DMS53 treated with DMSO at 0.1 percent for 48 hours (cell line): ENCODE data around the gene NBEA.

Source experiments
- DNase-seq: peaks from one replicate; lab custom pipeline; 2025; ENCODE audit not compliant: unreplicated experiment; lab: John Stamatoyannopoulos, UW

NBEA gene

DNA sequence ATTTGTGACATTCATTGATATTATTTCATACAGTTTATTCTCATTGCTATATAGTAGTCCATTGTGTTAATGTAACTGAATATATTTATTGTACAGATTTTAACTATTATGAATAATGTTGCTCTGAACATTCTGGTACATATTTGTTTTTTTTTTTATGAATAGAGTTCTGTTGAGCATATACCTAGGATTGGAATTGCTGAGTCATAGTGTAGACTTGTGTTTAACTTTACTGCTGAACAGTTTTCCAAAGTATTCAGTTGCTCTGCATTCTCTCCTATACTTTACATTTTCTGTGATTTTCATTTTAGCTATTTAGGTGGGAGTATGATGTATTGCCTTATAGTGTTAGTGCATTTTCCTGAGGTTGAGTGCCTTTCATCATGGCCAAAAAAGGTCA lies 436.9 kb downstream of the NBEA start:
- DNase-seq: no peak

DNA sequence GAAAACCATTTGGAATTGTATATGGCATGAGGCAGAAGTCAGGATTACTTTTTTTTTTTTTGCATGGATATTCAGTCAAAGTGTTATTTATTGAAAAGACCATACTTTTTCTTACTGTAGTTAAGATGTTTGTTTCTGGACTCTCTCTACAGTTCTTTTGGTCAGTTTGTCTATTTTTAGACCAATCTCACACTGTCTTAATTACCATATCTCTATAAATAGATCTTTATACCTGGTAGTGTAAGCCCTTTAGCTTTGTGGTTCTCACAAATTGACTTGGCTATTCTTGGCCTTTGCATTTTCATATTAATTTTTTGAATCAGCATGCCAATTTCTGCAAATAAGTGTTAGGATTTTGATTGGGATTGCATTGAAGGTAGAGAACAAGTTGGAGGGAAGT lies 437.6 kb downstream of the NBEA start:
- no peak for DNase-seq

DNA sequence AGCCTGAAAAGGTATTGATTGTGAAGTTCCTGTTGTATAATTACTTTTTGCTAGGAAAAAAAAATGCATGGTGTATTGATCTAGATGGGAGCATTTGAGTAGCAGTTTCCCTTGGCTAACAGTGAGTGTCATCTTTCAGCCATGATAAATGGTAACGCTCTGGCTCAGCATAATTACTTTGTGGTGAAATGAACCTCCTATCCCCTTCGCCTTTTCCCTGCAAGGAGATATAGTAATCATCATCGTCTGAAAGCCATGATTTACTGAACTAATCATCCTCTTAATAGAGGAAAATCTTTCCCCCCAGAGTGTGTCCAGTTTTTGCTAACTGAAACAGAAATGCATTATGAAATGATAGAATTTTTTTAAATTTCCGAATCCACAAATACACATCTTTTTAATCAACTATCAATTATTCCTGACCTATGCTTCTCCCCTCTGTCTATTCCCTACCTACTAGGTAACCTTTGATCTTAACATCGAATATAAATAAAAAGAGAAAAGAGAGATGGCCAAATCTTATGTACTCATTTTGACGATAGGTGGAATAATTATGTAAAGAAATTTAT lies 445.7 kb downstream of the NBEA start:
- DNase-seq: no peak

DNA sequence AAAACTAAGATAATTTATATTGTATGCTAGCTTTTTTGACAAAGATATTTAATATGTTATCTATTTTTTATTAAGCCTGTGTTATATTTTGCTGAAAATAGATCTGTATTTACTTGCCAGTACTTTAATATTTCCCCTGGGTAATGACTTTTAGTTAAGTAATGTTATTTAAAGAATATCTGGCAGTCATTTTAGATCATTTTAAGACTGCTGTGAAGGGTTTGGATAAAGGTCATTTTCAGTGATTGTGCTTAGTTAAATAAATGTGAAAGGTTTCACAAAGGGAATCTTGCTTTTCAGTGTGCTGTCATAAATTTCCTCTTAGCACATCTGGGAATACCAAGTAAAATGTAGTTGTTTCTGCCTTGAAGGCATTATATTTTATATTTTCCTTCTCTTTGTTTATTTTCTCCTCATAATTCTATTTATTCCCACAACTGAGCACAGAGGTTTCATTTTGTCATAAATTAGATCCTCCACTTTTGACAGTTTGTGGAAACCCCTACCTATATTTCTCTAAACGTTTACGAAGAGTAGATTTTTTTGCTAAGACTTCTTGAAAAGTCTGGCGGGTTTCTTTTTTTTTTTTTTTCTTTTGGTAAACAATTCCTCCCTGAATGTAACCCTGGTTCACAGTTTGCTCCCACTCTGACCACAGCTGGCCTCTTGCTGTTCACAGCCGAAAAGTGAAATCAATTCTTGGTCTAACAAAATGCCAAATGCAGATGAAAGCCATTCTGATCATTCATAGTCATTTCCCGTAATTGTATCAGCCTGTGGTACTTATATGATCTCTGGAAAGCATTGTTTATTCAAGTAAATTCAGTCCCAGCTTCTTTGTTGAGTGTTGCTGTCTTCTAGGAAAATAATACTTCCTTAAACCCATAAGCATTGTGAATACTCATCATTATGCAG lies 446.6 kb downstream of the NBEA start:
- DNase-seq: no peak

DNA sequence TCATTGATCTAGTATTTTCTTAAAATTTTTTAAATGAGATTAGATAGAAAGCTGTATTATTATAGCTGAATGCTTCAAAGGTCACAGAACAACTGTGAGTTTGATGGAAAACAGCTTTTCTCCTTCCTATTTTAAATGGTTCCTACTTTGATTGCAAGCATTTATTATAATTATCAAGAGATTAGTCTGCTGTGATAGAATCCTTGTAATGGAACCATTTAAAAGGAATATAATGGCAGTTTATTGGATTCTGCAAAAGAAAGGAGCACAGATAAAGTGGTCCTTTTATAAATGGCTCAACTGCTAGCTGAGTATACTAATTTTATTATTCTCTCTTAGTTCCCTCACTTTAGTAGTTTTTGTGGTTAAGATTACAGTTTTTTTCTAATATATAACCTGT lies 447.5 kb downstream of the NBEA start:
- DNase-seq: no peak

DNA sequence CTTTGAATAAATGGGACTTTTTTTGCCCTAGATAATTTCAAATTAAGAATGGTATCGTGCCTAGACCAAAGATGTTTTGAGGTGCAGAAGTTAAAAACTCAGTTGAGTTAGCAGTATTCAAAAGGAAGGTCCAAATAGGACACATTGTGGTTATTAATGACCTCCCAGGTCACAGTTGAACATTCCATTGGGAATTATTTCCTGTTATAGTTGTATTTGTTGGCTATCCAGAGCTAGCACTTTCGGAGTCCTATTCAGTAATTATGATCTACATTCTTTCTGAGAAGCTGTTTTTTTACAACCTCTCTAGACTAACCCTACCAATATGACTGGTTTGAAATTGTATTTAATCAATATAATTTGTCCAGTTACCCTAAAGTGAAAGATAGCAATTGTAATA lies 450.7 kb downstream of the NBEA start:
- DNase-seq: no peak

DNA sequence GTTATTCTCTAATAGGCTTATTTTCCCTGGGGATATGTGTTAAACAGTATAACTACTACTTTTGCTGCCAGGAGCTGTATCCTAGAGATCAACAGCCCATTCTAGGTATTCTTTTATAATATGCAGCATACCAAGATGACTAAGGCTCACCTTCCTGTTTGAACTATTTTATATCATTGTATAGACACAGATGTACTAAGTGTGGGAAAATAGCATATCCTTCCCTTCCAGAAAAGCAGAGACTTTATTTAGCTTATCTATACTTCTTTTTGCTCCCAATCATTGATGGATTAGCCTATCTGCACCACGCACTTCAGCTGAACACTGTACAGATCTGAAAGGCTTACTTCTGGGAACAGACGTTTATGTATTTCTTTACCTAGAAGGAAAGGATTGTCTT lies 451.8 kb downstream of the NBEA start:
- DNase-seq: no peak

DNA sequence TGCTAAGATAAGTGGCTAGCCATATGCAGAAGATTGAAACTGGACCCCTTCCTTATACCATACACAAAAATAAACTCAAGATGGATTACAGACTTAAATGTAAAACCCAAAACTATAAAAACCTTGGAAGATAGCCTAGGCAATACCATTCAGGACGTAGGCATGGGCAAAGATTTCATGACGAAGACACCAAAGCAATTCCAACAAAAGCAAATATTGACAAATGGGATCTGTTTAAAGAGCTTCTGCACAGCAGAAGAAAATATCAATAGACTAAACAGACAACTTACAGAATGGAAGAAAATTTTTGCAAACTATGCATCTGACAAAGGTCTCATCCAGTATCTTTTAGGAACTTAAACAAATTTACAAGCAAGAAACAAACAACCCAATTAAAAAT lies 466.2 kb downstream of the NBEA start:
- peak; percentile 13 for DNase-seq

DNA sequence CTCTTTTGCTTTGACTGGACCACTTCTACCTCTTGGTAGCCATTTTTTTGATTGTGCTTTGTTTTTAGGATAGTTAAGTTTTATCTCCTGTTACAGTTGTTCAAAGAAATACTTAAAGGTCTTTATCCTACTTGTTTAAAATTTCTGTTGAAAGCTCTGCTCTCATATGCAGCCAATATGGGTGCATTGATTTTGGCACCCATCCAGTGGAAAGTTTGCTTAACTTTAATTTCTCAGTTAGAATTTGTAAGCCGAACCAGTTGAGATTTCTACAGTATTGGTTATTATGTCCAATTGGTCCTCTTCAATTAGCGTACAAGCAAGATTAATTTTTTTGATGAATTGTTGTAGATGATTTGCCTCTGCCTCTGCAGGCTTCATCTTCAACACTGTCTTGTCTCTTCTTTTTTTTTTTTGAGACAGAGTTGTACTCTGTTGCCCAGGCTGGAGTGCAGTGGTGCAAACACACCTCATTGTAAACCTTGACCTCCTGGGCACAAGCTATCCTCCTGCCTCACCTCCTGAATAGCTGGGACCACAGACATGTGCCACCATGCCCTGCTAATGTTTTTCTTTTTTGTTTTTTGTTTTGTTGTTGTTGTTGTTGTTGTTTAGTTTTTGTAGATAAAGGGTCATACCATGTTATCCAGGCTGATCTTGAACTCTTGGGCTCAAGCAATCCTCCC lies 469.1 kb downstream of the NBEA start:
- no peak for DNase-seq

DNA sequence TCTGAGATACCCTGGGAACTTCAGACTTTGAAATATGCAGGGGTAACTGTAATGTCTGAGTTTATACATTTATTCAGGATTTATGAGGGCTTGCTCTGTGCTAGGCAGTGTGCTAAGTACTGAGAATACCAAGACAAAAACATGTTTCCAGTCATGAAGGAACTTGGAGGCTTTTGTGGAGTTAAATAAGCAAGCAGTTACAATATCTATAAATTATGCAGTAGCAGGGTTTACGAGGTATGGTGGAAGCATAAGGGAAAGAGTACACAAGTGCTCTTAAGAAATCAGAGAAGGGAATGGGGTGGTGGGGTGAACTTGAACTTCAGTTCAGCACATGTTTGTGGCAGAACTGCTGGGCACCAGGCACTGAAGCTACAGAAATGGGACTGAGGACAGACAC lies 506.4 kb downstream of the NBEA start:
- DNase-seq: no peak

DNA sequence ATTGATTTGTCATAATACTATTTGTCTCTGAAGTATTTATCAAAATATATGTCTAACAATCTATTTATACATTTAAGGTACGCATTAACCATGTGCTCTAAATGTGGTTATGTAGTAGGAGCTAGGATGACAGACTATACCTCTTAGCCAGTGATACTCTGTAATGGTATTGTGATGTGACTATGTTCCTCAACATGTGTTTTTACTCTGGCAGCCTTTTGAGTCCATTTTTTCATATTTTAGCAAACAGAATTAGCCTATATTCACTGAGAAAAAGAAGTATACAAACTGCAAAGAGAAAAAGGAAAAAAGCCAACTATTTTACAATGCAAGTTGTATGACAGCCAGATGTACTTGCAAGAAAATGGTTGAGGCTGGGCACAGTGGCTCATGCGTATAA lies 507.8 kb downstream of the NBEA start:
- no peak for DNase-seq

DNA sequence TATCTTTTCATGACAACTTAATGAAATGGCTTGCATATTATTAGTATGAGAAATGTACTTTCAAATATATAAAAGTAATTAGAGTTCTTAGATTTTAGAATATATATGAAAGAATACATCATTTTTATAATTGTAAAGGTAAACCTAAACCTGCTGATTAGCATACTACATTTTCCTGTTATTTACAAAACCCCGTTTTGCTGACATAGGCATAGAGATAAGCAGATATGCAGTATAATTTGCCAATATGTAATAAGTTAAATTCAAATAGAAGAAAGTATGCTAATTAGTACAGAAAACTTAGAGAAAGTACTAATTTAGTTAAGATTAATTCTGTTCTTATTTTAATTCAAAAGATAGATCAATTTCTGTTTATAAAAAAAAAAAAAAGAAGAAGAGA lies 513.0 kb downstream of the NBEA start:
- DNase-seq: no peak

DNA sequence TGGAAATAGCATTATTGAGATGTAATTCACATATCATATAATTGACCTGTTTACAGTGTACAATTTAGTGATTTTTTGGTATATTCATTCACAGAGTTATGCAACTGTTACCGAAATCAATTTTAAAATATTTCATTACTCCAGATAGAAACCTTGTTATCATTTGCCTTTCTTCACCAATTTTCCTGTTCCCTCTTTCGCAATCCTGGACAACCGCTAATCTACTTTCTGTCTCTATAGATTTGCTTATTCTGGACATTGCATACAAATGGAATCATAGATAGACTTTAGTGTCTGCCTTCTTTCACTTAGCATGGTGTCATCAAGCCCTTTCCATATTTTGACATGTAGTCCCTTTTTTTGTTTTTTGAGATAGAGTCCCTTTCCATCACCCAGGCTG lies 515.2 kb downstream of the NBEA start:
- DNase-seq: no peak

DNA sequence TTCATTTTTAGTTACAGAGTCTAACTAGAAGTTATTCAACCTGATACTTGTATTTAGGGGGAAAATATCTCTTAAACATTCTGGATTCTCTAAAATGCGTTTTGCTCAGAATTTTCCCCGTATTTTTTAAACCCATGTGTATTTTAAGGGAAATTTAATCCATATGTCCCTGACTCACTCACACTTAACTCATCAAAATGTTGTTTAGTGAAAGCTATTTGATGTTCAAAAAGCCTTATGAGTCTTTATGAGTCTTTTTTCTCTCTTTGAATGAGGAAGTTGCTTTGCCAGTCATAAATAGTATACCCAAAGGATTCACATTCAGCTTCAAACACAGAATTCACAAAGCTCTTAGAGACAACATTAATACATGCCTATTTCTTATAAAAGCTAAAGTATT lies 518.0 kb downstream of the NBEA start:
- no peak for DNase-seq

DNA sequence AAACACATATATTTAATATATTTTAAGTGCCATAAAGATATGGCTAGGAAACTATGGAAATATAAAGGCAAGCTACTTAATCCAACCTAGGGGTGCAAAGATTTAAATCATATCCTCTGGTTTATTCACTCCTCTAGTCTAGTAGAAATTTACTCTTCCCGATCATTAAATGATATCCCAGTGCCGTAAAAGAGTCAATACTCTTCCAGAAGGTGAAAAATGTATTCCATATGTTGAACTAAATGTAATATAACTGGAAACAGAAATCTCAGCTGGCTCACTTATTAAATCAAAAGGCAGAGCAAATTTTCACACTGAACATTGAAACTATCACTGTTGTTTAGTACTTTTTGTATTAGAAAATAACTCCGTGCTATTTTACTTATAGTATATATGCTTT lies 523.3 kb downstream of the NBEA start:
- DNase-seq: no peak

DNA sequence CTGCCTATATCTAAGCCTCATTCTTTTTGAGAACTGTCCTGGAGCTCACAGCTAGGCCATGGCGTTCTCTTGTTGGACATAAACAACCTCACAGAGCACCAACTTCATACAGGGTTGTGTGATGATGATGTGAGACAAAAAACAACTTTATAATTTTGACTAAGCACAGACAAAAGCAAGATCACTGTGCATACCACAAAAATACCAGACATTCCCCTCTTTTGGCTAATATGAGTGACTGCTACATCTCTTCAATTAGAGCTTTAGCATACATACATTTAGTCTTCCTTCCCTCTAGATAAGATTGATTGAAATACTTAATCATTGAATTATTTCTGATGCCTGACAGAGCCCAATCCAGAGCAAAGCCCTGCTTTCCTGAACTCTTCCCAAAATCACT lies 526.1 kb downstream of the NBEA start:
- DNase-seq: no peak

DNA sequence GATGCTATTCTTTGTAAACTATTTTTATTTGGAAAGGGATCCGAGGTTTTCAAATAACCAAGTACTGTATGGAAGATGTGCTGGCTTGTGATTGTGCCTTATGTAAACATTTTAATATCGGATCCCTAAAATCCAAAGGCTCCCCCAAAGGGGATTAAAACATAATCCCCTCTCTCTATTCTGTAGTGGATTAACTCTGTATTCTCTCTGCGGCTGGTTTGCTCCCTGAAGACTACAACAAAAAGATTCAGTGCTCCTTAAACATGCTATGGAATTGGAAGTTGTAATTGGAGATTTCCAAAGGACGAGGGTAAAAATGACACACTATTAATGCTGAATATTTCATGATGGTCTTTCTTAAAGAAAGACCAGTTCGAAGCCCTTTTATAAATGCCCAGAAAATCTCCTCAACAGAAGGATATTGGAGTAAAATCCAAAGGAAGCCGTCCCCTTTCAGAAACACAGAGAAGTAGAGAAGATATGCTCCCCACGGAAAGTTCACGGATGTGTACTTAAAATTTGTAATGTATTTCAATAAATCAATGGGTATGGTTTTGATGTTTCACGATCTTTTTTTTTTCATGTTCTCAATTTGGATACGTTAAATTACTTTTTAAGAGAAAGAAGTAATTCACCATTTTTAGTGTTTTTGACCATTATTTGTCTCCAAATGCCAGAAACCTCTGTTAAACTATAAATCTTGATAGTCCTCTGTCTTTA lies 527.9 kb downstream of the NBEA start:
- no peak for DNase-seq

DNA sequence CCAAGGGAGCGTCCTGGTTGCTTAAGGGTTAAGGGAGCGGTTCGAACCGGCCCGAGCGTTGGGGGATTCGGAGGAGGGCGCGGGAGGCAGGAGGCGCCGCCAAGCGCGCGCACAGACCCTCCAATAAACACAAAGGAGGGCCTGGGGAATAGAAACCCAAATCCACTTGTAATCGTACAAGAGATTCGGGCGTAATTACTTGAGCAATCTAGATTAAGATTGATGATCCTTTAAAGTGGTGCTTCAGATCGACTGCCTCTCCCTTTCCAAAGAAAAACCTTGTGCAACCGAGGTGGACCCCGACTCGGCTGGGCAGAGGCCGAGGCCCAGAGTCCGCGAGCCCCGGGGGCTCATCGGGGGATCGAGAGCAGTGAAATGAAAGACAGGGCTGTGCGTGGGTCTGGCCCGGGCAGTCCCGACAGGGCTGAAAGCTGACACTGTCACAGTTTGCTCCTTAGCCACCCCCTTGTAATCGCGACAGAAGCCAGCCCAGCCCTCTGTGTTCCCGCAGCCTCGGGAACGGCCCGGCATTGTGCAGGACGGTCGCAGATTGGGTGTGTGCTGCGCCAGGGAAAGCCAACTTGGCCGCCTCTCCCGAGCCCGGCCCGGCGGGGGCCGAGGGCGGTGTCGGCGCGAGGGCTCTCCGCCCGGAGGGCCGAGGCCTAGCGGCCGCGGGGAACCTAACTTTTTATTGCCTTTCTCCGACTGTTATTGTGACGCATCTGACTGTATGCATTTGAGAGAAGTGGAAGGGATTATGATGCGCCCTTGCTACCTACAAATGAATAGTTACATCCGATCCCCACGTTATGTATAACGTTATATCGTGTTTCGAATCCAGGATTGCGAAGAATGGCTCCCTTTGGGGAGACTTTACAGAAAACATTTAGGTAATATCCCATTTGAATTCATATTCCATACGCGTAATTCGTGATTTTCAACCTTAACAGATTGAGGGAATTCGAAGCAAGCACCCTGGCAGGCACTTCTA lies 528.9 kb downstream of the NBEA start:
- no peak for DNase-seq

DNA sequence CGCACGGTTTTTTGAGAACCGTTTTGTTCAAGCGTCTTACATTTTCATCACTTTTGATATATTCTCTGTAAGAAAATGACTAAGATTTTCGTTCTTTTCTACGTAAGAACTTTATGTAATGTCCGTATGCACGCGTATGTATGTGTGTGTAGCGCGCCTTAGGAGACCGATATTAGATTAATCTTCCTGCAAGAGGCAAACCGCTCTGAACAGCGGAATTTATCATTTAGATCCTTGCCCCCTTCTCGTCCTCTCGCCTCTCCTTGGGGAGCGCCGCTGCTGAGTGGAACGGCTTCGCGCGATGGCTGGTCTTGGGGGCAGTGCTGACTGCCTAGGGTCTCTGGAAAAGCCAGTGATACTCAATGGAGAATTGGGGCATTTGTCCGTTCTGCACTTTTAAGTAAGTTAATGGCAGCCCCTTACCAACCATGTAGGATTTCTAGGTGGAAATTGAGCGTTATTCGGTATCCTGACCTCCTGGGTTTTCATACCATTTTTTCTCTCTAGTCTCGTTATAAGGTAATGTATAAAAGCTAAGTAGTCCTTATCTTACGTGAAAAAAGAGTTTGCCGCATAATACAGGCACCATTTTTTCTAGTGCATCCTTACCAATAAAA lies 529.7 kb downstream of the NBEA start:
- no peak for DNase-seq

DNA sequence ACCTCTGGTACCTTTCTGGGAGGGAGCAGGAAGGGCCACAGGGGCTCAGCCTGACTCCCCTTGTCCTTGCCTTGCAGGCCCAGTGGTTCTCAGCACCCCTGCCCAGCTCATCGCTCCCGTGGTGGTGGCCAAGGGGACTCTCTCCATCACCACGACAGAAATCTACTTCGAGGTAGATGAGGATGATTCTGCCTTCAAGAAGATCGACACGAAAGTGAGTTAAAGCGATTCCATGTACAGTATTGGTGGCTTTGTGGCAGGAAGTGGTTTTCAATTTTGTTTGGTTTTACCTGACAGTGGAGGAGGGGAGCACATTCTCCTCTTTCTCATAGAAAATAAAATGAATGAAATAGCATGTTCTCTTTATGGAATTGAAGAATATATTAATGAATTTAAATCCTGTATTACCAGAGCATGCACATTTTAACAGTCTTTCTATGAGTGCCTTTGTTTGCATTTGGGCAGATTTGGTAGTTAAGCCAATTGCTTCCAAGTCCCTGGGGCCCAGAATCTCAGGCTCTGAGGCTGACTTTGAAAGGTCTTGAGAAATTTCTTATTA lies 530.3 kb downstream of the NBEA start:
- no peak for DNase-seq
